ENCODE results near the gene PRKAG2.

DNA sequence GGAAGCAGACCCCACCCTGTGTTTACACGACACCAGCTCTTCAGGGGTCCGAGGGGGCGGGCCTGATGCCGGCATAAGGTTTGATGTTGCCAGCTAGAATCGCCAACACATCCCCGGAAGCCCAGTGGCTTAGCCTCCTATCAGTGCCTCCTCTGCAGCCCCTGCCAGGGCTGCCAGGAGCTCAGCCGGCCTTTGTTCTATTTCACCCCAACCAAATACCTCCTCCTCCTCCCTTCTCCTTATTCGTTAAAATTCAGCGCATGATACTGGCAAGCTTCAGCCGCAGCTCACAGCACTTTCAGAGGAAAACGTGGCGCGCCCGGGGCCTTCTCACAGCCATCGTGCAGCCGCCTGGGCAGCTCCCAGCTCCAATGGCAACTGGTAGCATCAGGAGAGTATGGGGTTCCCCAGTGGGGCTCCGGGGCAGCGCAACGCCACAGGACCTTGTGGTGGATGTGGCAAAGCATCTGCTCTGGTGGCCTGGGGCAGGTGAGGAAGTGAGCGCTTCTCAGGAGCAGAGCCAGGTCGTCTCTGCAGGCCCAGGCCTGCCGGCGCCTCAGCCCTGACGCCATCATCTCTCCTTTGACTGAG lies 180.9 kb downstream of the PRKAG2 start:
- TF ChIP-seq CTCF (conservative IDR thresholded peaks at IDR 0.05 in 1 of 2, IDR thresholded peaks at IDR 0.05 in 1 of 2; ENCODE audit: extremely low read depth in 1 of 2, insufficient read depth in 1 of 2, low read depth in 1 of 2, low read length in 2 of 2) (no peak), EZH2 (IDR thresholded peaks at IDR 0.05; ENCODE audit: borderline replicate concordance, low read length) (no peak)

Measured in mammary epithelial cell (primary cell).